ENCODE measurements around the gene KLHDC7B.

The KLHDC7B gene

DNA sequence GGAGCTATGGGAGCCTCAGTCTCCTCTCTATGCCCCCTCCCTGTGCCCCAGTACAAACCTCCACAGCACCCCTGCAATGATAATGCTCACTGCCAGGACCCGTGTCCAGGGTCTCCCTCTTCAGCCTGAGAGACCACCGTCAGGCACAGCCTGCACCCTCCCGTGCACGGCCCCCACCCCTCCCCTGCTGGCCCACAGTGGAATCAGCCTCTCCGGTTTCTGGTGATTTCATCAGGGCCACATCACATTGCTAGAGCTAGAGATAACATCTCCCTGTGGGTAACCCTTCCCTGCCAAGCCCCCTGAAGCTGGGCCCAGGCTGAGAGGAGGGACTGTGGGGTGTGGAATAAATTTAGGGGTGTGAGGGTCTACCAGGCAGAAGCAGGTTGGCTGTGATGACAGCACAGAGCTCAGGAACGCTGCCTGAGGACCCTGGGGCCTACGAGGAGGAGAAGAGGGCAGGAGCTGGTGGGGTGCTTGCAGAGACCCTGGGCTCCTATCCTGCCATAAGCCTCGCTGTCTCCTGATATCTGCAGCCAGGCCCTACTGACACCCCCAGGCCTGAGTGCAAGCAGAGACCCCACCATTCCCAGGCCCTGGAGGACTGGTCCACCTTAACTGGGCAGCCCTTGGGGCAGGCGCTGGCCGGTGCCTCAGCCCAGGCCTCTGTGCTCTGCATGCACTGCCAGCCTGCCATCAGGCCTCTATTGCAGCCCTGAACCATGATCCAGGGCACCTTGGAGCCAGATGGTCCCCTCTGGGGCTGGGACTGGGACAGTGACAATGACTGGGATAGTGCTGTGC lies at the start of gene KLHDC7B:
Gene KLHDC7B (plus strand): TSS at position 378 of the 804 bp plus-strand sequence. CDS start 345 bp downstream, at position 723.
- no peak for DNase-seq (ENCODE audit: low read depth)
- TF ChIP-seq, protein P1, sequence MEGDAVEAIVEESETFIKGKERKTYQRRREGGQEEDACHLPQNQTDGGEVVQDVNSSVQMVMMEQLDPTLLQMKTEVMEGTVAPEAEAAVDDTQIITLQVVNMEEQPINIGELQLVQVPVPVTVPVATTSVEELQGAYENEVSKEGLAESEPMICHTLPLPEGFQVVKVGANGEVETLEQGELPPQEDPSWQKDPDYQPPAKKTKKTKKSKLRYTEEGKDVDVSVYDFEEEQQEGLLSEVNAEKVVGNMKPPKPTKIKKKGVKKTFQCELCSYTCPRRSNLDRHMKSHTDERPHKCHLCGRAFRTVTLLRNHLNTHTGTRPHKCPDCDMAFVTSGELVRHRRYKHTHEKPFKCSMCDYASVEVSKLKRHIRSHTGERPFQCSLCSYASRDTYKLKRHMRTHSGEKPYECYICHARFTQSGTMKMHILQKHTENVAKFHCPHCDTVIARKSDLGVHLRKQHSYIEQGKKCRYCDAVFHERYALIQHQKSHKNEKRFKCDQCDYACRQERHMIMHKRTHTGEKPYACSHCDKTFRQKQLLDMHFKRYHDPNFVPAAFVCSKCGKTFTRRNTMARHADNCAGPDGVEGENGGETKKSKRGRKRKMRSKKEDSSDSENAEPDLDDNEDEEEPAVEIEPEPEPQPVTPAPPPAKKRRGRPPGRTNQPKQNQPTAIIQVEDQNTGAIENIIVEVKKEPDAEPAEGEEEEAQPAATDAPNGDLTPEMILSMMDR (IDR thresholded peaks at IDR 0.05; ENCODE audit: control insufficient read depth, insufficient read depth, low read depth, low read length, missing control alignments): peak; percentile 45
- no peak within 1 kb of the TSS for H3K4me3 ChIP-seq (ENCODE audit: control insufficient read depth, low read depth, low read length)

DNA sequence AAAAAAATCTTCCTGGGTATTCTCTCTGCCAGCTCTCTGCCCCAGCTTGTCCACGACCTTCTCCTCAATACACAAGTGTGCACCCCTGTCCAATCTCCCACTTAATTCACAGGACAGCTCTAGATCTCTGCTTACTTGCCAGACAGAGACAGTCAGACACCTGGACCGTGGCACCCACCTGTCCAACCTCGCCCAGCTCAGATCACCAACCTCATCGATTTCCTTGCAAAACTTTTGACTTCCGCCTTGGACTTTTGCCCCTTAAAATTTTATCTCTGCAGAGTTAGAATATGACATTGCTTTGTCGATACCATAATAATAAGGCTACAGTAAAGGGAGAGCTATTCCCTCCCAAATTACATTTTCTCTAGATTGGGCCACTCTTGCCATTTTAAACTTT lies 48.6 kb upstream of the KLHDC7B start:
- no peak for DNase-seq (ENCODE audit: low read depth)
- TF ChIP-seq, protein P1 (IDR thresholded peaks at IDR 0.05; ENCODE audit: control insufficient read depth, insufficient read depth, low read depth, low read length, missing control alignments): no peak
- no peak overlapping the region for H3K4me3 ChIP-seq (ENCODE audit: control insufficient read depth, low read depth, low read length)

DNA sequence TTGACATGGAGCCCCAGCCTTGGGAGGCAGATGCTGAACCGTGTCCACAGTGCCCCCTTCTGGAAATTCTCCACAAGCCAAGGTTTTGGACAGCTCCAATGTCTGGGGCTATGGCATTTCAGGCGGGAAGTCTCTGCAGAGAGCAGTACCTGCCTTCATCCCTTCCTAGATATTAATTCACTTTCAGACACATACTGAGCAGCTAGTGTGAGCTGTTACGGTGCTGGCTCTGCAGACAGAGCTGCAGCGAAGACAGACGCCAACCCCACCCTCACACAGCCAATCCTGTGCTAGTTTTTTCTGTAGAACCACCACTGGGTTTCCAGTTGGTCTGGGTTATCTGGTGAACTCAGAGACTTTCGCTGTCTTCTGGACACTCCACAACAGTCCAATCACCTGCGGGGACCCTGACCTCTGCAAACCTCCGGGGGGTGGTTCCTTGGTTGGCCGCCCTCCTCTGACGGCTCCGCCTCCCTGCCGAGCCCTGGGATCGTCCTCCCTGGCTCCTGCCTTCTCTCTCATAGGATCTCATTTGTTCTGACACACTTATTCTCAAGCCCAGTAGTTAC lies 47.3 kb upstream of the KLHDC7B start:
- TF ChIP-seq, protein P1 (IDR thresholded peaks at IDR 0.05; ENCODE audit: control insufficient read depth, insufficient read depth, low read depth, low read length, missing control alignments): peak; percentile 75
- no peak for DNase-seq (ENCODE audit: low read depth)
- H3K4me3 ChIP-seq (ENCODE audit: control insufficient read depth, low read depth, low read length): no peak overlapping the region

DNA sequence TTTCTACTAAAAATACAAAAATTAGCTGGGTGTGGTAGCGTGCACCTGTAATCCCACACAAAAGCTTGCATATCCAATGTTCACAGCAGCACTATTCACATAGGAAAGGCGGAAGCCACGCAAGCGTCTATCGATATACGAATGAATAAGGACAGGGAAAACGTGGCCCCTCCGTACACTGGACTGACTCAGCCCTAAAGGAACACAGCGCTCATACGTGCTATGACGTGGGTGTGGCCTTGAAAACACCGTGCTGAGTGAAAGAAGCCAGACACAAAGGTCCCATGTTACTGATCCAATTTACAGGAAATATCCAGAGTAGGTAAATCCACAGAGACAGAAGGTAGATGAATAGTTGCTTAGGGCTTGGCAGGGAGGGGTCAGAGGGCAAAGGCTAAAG lies 45.2 kb upstream of the KLHDC7B start:
- no peak for DNase-seq (ENCODE audit: low read depth)
- H3K4me3 ChIP-seq (ENCODE audit: control insufficient read depth, low read depth, low read length): no peak overlapping the region
- TF ChIP-seq, protein P1 (IDR thresholded peaks at IDR 0.05; ENCODE audit: control insufficient read depth, insufficient read depth, low read depth, low read length, missing control alignments): no peak

DNA sequence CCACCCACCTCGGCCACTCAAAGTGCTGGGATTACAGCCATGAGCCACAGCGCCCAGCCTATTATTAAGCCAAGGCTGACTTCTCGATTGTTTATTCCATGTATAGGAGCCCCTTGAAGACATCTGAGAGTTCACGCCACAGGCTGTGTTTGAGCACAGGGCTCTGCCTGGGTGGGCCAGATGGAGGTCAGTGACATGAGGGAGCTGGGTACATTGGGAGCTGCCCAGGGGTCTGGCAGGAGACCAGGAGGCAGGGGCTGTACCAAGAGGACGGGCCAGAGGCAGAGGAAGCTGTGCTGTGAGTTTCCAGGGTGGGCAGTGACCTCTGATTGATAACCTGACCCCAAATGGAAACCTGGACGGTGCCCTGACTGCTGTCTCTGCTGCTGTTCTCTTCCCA lies 43.6 kb upstream of the KLHDC7B start:
- no peak overlapping the region for H3K4me3 ChIP-seq (ENCODE audit: control insufficient read depth, low read depth, low read length)
- DNase-seq (ENCODE audit: low read depth): no peak
- TF ChIP-seq, protein P1 (IDR thresholded peaks at IDR 0.05; ENCODE audit: control insufficient read depth, insufficient read depth, low read depth, low read length, missing control alignments): no peak

DNA sequence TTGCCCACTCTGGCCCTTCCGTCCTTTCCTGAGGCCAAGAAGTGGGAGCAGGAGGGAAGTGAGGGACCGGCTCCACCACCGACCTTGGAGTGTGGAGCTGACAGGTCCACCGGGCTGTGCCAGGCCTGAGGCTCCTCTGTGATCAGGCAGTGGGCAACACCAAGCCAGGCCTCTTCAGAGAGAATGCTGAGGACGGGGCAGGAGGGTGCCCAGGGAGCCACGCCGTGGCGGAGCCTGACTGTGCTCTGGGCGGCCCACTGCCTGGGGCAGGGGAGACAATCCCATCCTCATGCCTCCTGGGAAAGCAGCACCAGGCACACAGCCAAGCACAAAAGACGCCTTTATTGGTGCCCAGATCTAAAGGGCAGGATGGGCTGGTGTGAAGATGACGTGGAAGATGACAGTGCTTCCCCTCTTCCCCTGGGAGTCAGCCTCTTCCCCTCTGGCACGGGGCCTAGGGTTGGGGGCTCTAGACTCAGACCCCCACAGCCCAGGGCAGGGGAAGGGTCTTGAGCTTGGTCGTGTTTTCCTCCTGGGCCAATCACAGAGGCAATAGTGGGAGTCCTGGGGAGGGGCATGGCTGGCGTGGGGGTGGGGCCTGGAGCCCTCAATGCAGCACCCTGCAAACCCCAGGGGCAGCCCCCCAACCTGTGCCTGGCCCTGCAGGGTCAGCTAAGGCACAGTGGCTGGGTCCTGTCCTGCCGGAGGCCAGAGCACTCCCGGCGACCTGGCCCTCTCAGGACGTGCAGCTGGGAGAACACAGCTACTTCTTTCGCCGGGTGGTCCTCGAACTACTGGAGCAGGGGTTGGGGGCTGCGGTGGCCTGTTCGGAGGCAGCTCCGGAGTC lies 42.8 kb upstream of the KLHDC7B start:
- TF ChIP-seq, protein P1 (IDR thresholded peaks at IDR 0.05; ENCODE audit: control insufficient read depth, insufficient read depth, low read depth, low read length, missing control alignments): no peak

More for the DNA sequence above, 42.8 kb upstream of the KLHDC7B start:
- DNase-seq (ENCODE audit: low read depth): no peak
- H3K4me3 ChIP-seq (ENCODE audit: control insufficient read depth, low read depth, low read length): no peak overlapping the region
